NT2/D1 (cell line): ENCODE measurements around the gene PRRT2.
"Not testable (repeated sequence)": the region's sequence is repeated elsewhere in the genome, so short reads cannot be mapped to it uniquely, and the experiment has no call there.

Source experiments
- DNase-seq: peaks from one replicate; pipeline ENCODE4 v3.0.0-alpha.2; 2011; ENCODE audit warnings: low read depth, low spot score
- H3K27me3 ChIP-seq: 2 replicates; pipeline ENCODE4 v1.6.0; 2011; ENCODE audit warnings: mild to moderate bottlenecking; ENCODE audit not compliant: insufficient read length, insufficient read depth
- H3K36me3 ChIP-seq: 2 replicates; pipeline ENCODE4 v1.6.1; 2011; ENCODE audit warnings: mild to moderate bottlenecking, low read length, mixed read lengths; ENCODE audit not compliant: insufficient read depth, insufficient read length
- H3K4me1 ChIP-seq: 2 replicates; pipeline ENCODE4 v1.5.1; 2011; ENCODE audit not compliant: insufficient read depth, insufficient read length
- H3K4me3 ChIP-seq: 2 replicates; pipeline ENCODE4 v1.5.1; 2011; ENCODE audit warnings: low read depth; ENCODE audit not compliant: insufficient read length
- H3K9ac ChIP-seq: 2 replicates; pipeline ENCODE4 v1.6.0; 2011; ENCODE audit warnings: low read depth; ENCODE audit not compliant: insufficient read length
- H3K9me3 ChIP-seq: 2 replicates; pipeline ENCODE4 v1.5.1; 2011; ENCODE audit warnings: mild to moderate bottlenecking, low read length; ENCODE audit not compliant: insufficient read depth
- SUZ12 ChIP-seq: IDR thresholded peaks from 2 replicates; pipeline ENCODE4 v1.6.1; 2011; ENCODE audit not compliant: insufficient read length, insufficient read depth; ENCODE audit errors: extremely low read depth
- YY1 ChIP-seq: IDR thresholded peaks from 2 replicates; pipeline ENCODE4 v1.6.1; 2011; ENCODE audit not compliant: insufficient read length, insufficient read depth
- ZNF274 ChIP-seq: IDR thresholded peaks from 2 replicates; pipeline ENCODE4 v1.6.1; 2011; ENCODE audit warnings: mild to moderate bottlenecking, low read depth, low read length

The PRRT2 gene

GRCh38 chr16:29770250-29770929, 41.6 kb upstream of the PRRT2 start:
- H3K27me3 ChIP-seq, result no peaks in the 10 kb centered on the region
- no peak overlapping the region for H3K9ac ChIP-seq
- H3K4me1 ChIP-seq, result peaks cover under 1% of the 10 kb centered on the region
- H3K4me3 ChIP-seq, result no peak overlapping the region
- H3K36me3 ChIP-seq, result no peaks in the 10 kb centered on the region
- DNase-seq, result no peak
- no peaks in the 10 kb centered on the region for H3K9me3 ChIP-seq
- TF ChIP-seq SUZ12 (no peak), YY1 (no peak), ZNF274 (no peak)

GRCh38 chr16:29772330-29772729, 39.7 kb upstream of the PRRT2 start:
- H3K36me3 ChIP-seq, H3K4me1 ChIP-seq, H3K4me3 ChIP-seq, H3K9ac ChIP-seq, H3K27me3 ChIP-seq, DNase-seq, H3K9me3 ChIP-seq: not testable (repeated sequence)

- H3K9me3 ChIP-seq, result no peaks in the 10 kb centered on the region
- no peak overlapping the region for H3K9ac ChIP-seq
- H3K4me3 ChIP-seq, result no peak overlapping the region
- H3K27me3 ChIP-seq, result peaks cover 3% of the 10 kb centered on the region
- peaks cover 3% of the 10 kb centered on the region for H3K4me1 ChIP-seq
- TF ChIP-seq YY1, result no peak
- TF ChIP-seq SUZ12, result no peak
- TF ChIP-seq ZNF274, result no peak
- no peak for DNase-seq
- no peaks in the 10 kb centered on the region for H3K36me3 ChIP-seq
Observed at GRCh38 chr16:29774730-29775129, 37.3 kb upstream of the PRRT2 start.

- peaks cover 3% of the 10 kb centered on the region for H3K4me1 ChIP-seq
- H3K9me3 ChIP-seq, result no peaks in the 10 kb centered on the region
- no peak overlapping the region for H3K4me3 ChIP-seq
- peaks cover 5% of the 10 kb centered on the region for H3K27me3 ChIP-seq
- DNase-seq, result no peak
- TF ChIP-seq YY1, result no peak
- TF ChIP-seq ZNF274, result no peak
- TF ChIP-seq SUZ12, result no peak
- H3K9ac ChIP-seq, result no peak overlapping the region
- H3K36me3 ChIP-seq, result no peaks in the 10 kb centered on the region
Observed at GRCh38 chr16:29775742-29776408, 36.1 kb upstream of the PRRT2 start.

- no peak for DNase-seq
- no peak within 1 kb of the TSS for H3K9ac ChIP-seq
- no peaks in the 10 kb centered on the region for H3K9me3 ChIP-seq
- H3K27me3 ChIP-seq, result peaks cover 10% of the 10 kb centered on the region
- TF ChIP-seq SUZ12, result no peak
- peaks cover 3% of the 10 kb centered on the region for H3K4me1 ChIP-seq
- H3K36me3 ChIP-seq, result no peaks in the 10 kb centered on the region
- H3K4me3 ChIP-seq, result no peak within 1 kb of the TSS
Observed at GRCh38 chr16:29777576-29778350, 34.2 kb upstream of the PRRT2 start, which contains the start of gene ZG16. Gene ZG16, plus strand, starts transcription at chr16:29778256. Its CDS starts 1,011 bp downstream, at chr16:29779267.

GRCh38 chr16:29779474-29779873, 32.5 kb upstream of the PRRT2 start:
- no peak overlapping the region for H3K4me3 ChIP-seq
- H3K9me3 ChIP-seq, result no peaks in the 10 kb centered on the region
- peaks cover 10% of the 10 kb centered on the region for H3K27me3 ChIP-seq
- H3K9ac ChIP-seq, result no peak overlapping the region
- no peaks in the 10 kb centered on the region for H3K36me3 ChIP-seq
- no peak for DNase-seq
- peaks cover 7% of the 10 kb centered on the region for H3K4me1 ChIP-seq
- TF ChIP-seq SUZ12 (no peak), ZNF274 (no peak), YY1 (no peak)

GRCh38 chr16:29783094-29783953, 28.7 kb upstream of the PRRT2 start:
- H3K4me1 ChIP-seq, H3K9me3 ChIP-seq, DNase-seq, H3K36me3 ChIP-seq, H3K9ac ChIP-seq, H3K4me3 ChIP-seq: not testable (repeated sequence)
- H3K27me3 ChIP-seq, result peaks cover 13% of the 10 kb centered on the region
